ENCODE measurements around the gene RAP2A.

Gene RAP2A

DNA sequence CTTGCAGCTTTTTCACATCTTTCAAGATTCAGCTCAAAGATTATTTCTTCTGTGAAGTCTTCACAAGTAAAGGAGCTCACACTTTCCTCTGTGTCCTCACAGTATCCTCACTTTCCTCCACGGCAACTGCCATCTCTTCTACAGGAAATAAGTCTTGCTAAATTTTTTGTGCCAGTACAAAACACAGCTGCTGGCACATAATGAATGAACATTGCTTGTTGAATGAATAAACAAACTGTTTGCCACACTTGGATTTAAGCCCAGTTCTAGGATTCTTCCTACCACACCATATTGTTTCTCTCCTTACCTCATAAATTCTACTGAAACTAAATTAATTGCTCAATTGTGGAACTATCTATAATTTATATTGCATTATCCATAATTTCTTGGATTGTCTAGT, 59.5 kb downstream of the RAP2A start:
- TF ChIP-seq, protein P1, sequence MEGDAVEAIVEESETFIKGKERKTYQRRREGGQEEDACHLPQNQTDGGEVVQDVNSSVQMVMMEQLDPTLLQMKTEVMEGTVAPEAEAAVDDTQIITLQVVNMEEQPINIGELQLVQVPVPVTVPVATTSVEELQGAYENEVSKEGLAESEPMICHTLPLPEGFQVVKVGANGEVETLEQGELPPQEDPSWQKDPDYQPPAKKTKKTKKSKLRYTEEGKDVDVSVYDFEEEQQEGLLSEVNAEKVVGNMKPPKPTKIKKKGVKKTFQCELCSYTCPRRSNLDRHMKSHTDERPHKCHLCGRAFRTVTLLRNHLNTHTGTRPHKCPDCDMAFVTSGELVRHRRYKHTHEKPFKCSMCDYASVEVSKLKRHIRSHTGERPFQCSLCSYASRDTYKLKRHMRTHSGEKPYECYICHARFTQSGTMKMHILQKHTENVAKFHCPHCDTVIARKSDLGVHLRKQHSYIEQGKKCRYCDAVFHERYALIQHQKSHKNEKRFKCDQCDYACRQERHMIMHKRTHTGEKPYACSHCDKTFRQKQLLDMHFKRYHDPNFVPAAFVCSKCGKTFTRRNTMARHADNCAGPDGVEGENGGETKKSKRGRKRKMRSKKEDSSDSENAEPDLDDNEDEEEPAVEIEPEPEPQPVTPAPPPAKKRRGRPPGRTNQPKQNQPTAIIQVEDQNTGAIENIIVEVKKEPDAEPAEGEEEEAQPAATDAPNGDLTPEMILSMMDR (IDR thresholded peaks at IDR 0.05; ENCODE audit: low read depth, low read length, missing control alignments): no peak
- no peak for DNase-seq (ENCODE audit: extremely low read depth, low read depth)
- H3K4me3 ChIP-seq (replicated peaks; ENCODE audit: low read depth, low read length): no peak overlapping the region

DNA sequence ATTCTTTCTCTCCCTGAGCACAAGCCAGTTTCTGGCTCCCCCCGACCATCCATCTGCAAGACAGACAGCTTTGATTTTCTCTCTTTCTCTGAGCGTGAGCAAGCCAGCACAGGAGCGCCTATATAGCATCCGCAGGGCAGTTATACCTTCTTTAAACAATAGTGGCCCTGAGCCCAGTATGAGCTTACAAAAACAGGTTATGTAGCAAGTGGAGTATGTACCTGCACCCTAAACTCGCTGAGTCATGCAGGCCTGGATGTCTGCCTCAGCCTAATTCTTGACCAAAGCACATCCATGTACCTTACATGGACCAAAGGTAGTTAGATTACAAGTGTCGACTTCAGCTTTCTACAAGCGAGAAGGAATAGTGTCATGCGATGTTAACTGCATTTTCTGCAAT, 61.7 kb downstream of the RAP2A start:
- DNase-seq (ENCODE audit: extremely low read depth, low read depth): no peak
- TF ChIP-seq, protein P1 (IDR thresholded peaks at IDR 0.05; ENCODE audit: low read depth, low read length, missing control alignments): no peak
- H3K4me3 ChIP-seq (replicated peaks; ENCODE audit: low read depth, low read length): no peak overlapping the region

DNA sequence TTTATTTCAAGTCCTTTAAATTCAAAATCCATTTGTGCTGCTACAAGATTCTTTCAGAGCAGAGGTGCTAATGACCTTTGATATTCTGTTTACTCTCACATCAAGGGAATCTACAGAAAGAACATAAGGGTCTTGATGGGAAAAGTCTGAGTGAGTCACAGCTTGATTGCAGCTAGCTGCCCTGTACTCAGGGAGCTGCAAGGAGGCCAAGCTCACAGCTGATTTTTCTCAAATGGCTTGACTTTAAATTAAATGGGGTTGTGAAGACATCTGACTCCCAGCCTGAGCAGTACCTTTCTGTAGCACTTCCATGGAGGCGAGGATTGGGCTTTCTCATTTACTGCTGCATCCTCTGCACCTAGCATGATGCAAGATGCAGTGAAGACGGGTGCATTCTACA, 62.5 kb downstream of the RAP2A start:
- H3K4me3 ChIP-seq (replicated peaks; ENCODE audit: low read depth, low read length): no peak overlapping the region
- TF ChIP-seq, protein P1 (IDR thresholded peaks at IDR 0.05; ENCODE audit: low read depth, low read length, missing control alignments): no peak
- DNase-seq (ENCODE audit: extremely low read depth, low read depth): no peak

DNA sequence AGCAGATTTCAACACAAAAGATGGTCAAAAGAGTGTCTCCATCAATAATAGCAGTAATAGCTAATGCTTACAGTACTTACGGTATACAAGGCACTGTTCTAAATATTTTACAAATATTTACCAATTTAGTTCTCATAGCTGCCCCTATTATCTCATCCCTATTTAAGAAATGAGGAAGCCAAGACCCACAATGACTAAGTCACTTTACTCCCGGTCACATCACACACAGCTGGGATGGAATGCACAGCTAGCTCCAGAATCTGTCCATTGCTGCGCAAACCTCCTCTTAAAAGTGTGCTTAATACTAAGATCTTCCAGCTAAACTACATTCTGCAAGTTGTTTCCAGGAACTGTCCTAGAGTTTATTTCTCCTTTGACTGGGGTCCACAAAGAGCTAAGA, 63.4 kb downstream of the RAP2A start:
- H3K4me3 ChIP-seq (replicated peaks; ENCODE audit: low read depth, low read length): no peak overlapping the region
- TF ChIP-seq, protein P1 (IDR thresholded peaks at IDR 0.05; ENCODE audit: low read depth, low read length, missing control alignments): no peak
- no peak for DNase-seq (ENCODE audit: extremely low read depth, low read depth)

DNA sequence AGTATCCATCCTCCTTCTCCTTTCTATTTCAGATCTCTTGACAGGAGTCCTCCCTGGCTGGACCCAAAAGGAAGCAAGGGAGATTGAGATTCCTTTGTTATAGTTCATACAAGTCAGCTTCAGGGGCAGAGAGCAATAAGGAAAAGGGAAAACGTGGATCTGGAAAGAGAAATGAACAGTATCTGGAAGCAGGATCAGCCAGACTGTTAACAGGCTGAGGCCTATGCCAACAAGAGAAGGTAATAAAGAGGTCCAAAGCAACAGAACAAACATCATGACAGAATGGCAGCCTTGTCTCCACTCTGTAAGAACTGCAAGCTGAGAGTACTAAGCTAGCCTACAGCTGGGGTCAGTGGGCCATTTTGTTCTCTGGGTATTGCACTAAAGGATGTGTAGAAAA, 64.5 kb downstream of the RAP2A start:
- no peak for DNase-seq (ENCODE audit: extremely low read depth, low read depth)
- TF ChIP-seq, protein P1 (IDR thresholded peaks at IDR 0.05; ENCODE audit: low read depth, low read length, missing control alignments): no peak
- no peak overlapping the region for H3K4me3 ChIP-seq (replicated peaks; ENCODE audit: low read depth, low read length)

DNA sequence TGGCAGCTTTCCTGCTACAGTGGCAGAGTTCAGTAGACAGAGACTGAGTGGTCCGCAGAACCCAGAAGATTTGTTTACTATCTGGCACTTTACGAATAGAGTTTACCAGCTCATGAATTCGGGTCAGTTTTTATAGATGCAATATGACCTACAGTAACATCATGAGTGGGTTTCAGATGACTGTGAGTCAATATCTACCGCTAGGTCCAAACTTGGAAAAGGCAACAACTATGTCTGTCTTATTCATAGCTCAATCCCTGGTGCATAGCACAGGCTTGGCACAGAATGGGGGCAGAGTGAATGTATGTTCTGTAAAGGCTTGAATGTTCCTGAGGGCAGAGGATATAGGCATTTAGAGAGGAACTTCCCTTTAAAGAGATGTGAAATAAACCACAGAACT, 65.2 kb downstream of the RAP2A start:
- TF ChIP-seq, protein P1 (IDR thresholded peaks at IDR 0.05; ENCODE audit: low read depth, low read length, missing control alignments): no peak
- no peak for DNase-seq (ENCODE audit: extremely low read depth, low read depth)
- no peak overlapping the region for H3K4me3 ChIP-seq (replicated peaks; ENCODE audit: low read depth, low read length)

DNA sequence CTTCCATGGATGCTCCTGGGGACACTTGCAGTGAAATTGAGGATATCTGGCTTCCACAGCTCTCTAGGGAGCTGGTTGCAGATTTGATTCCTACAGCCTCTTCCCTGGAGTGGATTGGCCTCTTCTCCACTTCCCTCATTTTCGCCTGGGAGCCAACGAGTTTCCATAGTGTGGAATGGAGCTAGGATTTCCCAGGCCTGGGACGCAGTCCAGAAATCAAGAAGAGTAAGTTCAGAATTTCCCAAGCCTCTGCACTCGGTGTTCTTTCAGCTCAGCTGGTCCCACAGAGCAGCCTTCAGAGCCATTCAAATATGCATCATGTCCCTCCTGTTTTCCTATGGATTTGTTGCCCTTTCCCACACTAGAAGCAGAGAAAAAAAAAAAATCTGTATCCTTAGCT, 68.2 kb downstream of the RAP2A start:
- DNase-seq (ENCODE audit: extremely low read depth, low read depth): no peak

More for the DNA sequence above, 68.2 kb downstream of the RAP2A start:
- TF ChIP-seq, protein P1 (IDR thresholded peaks at IDR 0.05; ENCODE audit: low read depth, low read length, missing control alignments): no peak
- no peak overlapping the region for H3K4me3 ChIP-seq (replicated peaks; ENCODE audit: low read depth, low read length)
